Activated T-helper 9 cell treated with anti-CD3 and anti-CD28 coated beads, Interleukin-2, amount 50 U/mL, for 16 hours (primary cell): Measurements from ENCODE around the gene MAP2K6.

Experiments used
- DNase-seq: peaks from one replicate; pipeline ENCODE4 v3.0.0-alpha.2; 2020; ENCODE audit warnings: low read depth

Gene MAP2K6

DNA sequence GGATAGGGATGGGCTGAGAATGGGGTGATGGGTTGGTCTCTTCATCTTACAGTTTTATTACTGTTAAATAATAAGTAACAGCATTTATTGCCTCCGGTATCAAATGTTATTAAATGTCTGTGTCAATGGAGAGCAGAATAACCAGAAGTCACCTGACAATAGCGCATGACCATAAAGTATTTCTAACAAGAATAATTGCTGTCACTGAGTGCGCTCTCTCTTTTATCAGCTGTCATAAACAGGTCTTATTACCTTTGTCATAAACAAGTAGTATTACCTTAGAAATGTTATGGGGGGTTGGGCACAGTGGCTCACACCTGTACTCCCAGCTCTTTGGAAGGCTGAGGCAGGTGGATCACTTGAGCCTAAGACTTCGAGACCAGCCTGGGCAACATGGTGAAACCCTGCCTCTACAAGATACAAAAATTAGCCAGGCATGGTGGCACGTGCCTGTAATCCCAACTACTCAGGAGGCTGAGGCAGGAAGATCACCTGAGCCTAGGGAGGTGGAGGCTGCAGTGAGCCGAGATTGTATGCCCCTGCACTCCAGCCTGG lies 120.6 kb downstream of the MAP2K6 start:
- DNase-seq: no peak

DNA sequence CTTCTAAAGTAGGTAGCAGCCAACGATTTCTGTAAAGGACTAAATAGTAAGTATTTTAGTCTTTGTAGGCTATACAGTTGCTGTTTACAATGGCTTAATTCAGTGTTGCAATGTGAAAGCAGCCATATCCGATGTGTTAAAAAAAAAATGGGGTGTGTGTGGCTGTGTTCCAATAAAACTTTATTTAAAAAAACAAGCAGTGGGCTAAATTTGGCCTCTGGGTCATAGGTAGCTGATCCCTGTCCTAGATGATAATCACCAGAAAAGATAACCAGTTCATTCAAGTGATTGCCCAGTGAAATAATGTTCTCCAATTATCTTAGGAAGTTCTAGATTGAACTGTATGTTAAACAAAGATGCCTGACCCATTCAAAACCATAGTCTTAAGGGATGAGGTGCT lies 124.3 kb downstream of the MAP2K6 start:
- DNase-seq: no peak

GRCh38 chr17:69539274-69539673 lies 124.8 kb downstream of the MAP2K6 start:
- DNase-seq: no peak

- no peak for DNase-seq
Measured at GRCh38 chr17:69539781-69540319, 125.4 kb downstream of the MAP2K6 start.

DNA sequence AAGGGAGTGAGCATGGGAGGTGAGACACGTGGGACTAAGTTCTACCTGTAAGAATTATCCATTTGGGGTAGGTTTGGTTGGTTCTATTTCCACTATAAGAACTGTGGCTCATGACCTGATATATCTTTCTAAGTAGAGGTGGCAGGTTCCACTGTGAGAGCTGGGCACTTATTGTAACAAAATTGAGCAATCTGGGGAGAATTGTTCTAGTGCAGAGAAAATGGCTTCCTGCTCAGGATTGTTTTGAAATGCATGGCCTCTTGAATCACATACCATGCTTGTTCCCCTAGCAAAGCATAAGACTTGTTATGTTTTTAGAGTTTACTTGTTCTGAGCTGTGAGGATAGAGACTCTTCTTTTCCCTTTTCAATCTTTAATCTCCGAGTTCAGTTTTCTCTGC lies 125.9 kb downstream of the MAP2K6 start:
- DNase-seq: no peak

DNA sequence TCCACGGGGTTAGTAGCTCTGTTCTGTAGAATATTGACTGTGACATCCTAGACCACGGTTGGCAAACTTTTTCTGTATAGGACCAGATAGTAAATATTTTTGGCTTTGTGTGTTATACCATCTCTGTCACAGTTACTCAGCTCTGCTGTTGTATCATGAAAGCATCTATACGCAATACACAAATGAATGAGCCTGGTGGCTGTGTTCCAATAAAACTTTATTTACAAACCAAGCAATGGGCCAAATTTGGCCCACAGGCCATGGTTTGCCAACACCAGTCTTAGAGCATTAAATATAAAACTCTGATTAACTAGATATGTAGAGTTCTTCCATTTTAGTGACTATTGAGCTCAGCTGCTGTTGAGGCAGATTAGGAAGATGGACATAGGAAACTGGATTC lies 132.7 kb downstream of the MAP2K6 start:
- no peak for DNase-seq

DNA sequence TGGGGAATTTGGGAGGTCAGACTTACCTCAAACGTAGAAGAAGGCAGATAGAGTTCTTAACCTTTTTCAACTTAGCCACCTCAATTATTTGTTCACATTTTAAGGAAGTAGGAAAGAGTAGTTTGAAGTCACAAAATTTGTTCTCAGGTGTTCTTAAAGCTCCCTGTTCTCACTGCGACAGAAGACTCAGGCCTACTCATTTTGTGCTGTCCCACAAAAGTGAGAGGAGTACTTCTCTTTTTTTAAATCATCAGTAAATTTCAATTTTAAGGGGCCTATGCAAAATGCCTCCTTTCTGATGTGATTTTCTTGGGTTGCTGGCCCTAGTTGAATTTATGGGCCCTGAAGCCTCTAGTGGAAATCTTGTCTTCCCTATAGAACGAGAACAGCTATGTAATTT lies 133.4 kb downstream of the MAP2K6 start:
- no peak for DNase-seq

GRCh38 chr17:69551212-69552010 lies 136.9 kb downstream of the MAP2K6 start:
- DNase-seq: no peak

- DNase-seq: no peak
Measured at GRCh38 chr17:69552986-69553667, 138.6 kb downstream of the MAP2K6 start.

DNA sequence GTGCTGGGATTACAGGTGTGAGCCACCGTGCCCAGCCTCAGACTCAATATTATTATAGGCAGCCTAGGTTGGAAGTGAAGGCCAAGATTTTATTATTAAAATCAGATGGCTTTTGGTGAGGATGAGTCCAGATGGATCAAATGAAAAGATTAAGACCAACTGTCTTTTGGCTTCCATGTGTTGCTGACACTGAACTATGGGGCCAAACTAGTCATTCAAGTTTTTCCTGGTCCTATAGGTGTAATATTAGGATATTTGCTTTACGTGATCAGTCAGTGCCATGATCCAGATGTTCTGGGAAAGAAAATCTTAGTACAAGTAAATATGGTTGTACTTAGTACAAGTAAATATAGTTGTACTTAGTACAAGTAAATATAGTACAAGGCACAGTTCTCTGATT lies 140.6 kb downstream of the MAP2K6 start:
- DNase-seq: no peak

GRCh38 chr17:69557339-69557738 lies 142.8 kb downstream of the MAP2K6 start:
- no peak for DNase-seq

- no peak for DNase-seq
Measured at GRCh38 chr17:69558796-69559195, 144.3 kb downstream of the MAP2K6 start.

DNA sequence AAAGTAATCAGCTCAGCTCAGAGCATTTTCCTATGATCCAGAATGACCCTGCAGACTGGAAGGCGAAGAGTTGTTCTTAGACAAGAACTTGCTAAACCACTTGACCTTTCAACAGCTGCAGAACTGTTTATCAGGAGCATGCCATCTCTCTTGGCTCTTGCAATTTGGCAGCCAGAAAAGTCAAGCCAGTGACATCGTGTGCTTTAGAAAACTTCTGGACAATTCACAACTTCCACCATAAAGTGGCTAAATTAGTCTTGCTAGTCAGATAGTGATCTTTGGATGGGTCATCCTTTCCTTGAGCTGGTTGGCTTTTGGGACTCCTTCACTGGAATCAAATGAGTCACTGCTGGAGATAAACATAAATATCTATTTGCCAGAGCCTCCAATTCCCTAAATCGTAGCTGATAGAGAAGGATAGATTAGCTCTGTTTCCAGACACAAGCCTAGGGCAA lies 146.5 kb downstream of the MAP2K6 start:
- DNase-seq: no peak

GRCh38 chr17:69561462-69561861 lies 147.0 kb downstream of the MAP2K6 start:
- DNase-seq: no peak

GRCh38 chr17:69565447-69565846 lies 150.9 kb downstream of the MAP2K6 start:
- no peak for DNase-seq

- DNase-seq: no peak
Measured at GRCh38 chr17:69567130-69567529, 152.6 kb downstream of the MAP2K6 start.

DNA sequence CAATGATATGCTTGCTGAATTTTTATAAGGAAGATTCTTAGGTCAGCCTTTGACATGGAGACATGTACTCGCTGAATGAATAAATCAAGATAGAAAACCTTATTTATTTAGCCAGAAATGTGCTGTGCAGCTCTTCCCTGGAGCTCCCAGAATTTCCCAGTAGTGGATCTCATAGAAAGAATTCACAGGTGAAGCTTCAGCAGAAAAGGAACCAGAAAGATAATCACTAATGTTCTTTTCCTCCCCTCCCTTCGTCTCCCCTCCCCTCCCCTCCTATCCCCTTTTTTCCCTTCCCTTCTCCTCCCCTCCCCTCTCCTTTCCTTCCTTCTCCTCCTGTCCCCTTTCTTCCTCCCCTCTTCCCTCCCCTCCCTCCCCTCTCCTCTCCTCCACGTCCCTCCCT lies 158.2 kb downstream of the MAP2K6 start:
- DNase-seq: no peak

GRCh38 chr17:69573396-69573795 lies 158.9 kb downstream of the MAP2K6 start:
- no peak for DNase-seq

GRCh38 chr17:69574257-69575197 lies 160.0 kb downstream of the MAP2K6 start:
- DNase-seq: no peak

DNA sequence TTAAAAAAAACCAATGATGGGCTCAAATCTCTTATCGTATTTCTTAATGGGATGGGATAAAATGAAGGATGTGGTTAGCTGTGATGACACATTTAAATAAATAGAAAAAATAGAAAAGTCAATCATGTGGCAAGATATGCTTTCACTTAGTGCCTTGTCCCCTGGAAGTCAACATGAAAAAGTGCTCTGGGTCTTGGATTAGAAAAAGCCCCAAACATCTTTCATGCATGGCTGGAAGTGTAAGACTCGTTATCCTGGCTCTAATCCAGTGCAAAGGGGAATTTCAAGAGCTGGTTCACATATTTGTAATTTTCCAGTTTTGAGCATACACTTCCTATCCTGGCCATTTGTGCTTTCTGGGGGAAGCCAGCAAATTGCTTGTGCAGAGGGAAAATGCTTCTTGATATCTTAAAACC lies 160.9 kb downstream of the MAP2K6 start:
- DNase-seq: no peak

GRCh38 chr17:69577098-69577497 lies 162.6 kb downstream of the MAP2K6 start:
- no peak for DNase-seq
